HG03439 (cell line): Measurements from ENCODE around the gene BDH1.
"Not testable (repeated sequence)": the region's sequence is repeated elsewhere in the genome, so short reads cannot be mapped to it uniquely, and the experiment has no call there.

Source experiments
- ATAC-seq: cut with Tn5 transposase; IDR thresholded peaks from one replicate; pipeline ENCODE4 v1.9.1; 2021; ENCODE audit warnings: mild to moderate bottlenecking, moderate library complexity; ENCODE audit not compliant: unreplicated experiment

BDH1 gene

DNA sequence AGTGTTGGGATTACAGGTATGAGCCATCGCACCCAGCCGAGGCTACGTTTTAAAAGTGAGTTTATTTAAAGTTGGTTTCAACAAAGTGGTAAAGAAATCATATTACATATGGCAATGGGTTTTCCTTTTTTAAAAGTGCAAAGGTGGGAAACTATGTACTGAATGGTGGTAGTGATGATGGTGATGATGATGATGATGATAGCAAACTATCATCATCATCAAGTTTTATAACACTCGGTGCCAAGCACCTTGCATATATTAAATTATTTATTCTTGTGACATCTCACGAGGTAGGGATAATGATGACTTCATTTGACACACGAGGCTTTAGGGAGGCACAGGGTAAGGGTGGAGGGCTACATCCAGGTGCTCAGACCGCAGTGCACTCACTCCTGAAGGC, 64.3 kb downstream of the BDH1 start:
- no peak for ATAC-seq

DNA sequence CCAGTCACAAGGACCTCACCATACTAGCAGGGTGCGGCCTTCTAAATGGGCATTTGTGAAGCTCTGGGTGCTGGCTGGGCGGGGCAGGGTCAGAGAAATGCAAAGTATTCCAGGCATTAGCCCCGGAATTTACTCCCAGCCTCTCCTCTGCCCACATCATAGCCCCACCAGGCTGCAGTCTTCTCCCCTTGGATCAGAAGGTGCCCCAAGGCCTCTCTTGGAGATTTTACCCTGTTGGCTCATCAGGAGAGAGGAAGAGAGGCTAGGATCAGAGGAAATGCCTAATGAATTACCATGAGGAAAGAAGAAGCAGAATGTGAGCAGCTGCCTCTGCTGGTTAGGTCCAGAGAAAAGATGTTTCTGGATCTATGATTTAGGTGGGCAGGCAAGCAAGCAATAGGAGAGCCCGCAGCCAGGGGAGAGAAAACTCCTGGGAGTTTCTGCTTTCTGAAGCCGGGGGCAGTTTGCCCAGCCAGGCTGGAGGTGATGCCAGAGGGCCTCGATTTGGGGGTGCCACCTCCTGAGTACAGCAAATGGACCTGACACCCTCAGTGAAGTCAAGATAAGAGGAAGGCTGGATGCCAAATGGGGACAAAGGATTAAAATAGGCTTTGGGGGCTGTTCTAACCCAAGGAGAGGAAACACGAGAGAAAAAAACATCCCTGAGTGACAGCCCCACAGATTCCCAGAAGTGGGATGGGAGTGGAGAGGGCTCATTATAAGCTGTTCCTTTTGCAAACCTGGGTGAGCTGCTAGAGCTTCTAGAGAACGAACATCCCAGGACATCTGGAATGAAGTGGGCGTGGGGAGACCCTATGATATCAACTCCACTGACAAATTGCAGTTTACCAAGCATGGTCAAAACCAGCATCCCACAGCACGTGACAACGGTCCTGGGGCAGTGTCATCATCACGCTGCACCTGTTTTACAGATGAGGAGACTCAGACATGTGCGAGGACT, 65.4 kb downstream of the BDH1 start:
- no peak for ATAC-seq

DNA sequence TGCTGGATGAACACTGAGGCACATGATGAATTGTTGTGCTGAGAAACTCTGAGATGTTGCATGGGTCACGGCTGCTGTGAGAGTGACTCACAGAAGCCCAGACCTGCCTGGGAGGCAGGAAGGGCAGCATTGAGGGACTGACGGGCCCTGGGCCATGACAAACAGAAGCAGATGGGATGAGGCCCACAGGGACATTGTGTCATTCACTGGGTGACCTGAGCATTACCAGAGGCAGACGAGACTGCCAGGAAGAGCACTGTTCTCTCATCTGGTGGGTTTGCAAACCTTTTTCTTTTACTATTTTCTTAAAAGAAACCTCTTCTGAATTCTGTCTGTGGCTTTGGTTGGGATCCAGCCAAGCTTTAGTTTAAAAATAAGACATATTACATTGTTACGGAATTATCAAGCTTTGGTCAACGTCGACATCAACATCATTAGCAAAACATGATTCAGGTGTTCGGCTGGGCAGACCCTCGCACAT, 67.8 kb downstream of the BDH1 start:
- ATAC-seq = no peak

DNA sequence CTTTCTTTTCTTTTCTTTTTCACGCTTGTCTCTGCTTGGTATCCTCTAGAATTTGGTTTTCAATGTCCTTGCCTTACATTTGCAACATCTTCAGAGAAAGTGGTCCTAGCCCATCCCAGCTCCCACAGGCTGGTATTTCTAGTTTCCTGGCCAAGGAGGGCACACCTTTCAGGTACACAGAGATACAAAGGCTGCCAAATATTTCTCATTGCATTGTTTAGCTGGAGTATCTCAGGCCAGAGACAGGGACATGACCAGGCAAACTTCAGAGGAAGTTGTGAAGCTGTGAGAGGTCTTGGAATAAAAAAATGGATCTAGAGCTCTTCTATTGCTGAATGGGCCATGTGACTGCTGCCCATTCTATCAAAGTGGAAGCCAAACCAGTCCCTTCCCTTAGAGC, 68.9 kb downstream of the BDH1 start:
- ATAC-seq = no peak

DNA sequence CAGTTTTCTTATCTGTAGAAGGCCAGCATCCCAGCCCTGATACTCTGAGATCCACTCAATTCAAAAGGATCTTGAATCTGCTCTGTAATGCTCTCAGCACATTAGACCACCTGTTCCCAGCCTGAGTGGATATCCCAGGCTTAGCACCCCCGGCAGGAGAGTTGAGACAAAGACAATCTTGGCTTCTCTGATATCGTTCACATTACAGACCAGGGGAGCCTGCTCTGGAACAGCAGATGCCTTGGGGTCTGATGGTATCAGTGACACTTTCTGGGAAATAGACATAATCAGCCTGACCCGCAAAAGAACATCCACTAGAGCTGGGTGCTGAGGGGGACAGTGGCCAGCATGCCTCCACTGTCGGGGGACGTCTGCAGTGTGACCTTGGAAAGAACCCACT, 70.6 kb downstream of the BDH1 start:
- no peak for ATAC-seq

DNA sequence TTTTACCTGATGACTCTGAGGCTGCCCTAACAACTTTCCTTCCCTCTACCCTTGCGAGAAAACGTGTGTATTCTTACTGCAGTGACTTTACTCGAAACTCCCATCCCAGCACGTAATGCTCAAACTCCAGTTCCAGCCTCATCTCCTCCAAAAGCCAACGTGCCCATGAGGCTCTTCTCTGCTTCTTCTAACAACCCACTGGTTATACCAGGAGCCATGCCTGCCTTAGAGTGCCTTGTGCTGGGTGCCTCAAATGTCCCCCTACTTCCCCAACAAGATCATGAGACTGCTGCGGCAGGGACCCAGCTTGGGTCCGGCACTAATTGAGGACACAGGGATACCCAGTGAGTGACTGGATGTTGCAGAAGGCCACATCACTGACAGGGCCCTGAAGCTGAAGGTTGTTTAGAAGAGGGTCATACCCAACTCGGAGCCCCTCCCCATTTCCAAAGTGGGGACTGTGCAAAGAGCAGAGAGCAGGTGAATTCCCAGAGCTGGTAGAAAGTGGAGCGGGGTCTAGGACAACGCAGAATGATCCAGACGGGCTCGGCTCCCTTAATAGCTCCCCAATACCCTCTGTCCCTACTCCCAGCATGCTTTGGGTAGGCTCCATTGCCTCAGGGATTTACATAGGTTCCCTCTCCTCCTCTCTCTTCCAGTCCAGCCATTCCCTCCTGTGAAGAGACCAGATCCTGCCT, 71.4 kb downstream of the BDH1 start:
- no peak for ATAC-seq

DNA sequence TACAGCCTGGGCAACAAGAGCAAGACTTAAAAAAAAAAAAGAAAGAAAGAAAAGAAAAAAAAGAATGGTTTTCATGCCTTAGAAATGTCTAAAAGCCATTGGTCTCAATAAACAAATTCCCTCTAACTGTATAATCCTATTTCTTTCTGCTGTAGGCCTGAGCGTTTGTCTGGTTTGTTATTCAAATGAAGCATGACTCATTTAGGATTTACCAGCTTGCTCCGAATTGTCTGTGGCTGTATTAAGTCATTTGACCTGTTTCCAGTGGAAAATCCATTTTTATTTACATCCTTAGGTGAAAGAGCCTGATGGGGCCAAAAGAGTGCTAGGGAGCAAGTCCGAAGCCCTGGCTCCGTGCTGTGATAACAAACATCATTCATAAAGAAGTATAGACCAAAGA, 73.8 kb downstream of the BDH1 start:
- ATAC-seq = no peak

DNA sequence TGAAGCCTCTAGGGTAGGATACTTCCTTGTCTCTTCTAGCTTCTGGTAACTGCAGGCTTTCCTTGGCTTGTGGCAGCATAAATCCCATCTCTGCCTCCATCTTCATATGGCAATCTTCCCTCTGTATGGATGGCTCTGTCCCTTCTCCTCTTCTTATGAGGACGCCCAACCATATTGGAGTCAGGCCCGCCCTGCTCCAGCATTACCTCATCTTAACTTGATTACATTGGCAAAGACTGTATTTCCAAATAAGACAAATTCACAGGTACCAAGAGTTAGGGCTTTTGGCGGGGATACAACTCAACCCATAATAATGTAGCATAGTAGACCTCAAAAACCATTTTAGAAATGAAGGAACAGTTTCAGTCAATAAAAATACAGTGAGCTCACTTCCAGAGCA, 75.4 kb downstream of the BDH1 start:
- no peak for ATAC-seq

DNA sequence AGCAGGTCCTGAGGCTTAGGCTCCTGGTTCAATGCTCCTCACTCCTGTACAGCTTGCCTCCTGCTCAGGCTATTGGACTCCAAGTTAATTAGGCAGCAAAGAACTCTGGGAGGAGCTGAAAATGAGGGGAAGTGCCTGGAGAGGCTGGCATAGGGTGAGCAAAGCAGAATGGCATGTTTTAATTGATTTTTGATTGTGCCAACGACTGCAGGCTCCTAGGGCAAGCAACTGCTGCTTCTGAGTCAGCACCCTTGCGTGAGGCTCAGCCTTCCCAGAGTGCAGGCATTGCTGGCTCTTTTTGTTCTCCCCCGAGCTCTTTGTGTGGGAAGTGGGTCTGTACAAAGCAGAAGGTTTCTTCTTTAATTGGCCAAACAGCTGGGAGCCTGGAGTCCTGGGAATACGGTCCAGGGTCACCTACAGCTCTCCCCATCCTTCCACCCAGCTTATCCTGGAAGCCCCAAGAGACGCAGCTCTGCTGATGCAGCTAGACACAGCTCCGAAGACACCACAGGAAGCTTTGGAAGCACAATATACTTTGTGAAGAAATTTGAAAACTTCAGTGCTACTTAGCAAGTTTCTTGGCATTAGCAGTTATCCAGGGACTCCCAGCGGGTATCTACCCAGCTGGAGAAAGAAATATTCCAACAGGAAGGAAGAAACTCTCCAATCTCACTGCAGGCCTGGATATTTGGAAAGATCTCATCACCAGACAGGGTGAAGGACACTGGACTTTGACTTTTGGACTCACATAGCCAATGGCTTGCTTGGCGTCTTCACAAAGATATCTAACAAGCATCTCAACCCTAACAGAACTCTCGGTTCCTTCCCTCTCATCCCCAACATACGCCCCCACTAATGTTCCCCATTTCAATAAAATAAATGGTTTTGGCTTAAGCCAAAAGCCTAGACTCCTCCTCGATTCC, 76.8 kb downstream of the BDH1 start:
- ATAC-seq = no peak

DNA sequence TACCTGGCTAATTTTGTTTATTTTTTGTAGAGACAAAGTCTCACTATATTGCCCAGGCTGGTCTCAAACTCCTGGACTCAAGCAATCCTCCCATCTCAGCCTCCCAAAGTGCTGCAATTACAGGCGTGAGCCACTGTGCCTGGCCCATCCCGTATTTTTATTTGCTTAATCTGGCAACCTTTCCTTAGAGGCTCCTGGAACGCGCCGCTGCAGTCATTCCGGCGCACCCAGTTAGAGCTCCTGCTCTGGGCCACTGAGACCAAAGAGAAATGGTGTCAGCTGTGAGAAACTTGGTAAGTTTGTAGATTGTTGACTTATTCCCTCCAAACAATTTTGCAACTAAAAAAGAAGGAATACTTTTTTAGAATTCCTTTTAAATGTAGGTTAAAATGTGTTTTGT, 78.0 kb downstream of the BDH1 start:
- not testable (repeated sequence) for ATAC-seq

DNA sequence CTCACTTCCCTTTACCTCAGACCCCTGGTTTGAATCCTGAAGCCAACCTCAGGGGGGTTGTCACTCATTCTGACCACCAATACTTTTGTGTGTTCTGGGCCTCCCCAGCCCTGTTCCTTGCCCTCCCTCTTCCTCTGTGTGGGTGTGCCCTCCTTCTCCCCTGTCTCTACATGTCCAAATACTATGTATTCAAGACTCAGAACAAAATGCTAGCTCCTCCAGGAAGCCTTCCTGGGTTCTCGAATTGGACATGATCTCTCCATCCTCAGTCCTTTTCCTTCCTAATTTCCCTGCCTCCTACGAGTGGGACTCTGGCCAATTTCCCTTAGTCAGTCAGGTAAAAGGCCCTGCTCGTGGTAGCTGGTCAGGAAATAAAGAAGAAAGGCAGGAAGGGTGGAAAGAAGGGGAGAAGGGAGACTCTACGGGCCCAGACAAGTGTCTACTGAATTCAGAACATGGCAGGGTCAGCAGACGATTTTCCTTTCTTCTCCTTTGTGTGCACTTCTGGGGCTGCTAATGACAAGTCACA, 79.7 kb downstream of the BDH1 start:
- ATAC-seq = no peak

DNA sequence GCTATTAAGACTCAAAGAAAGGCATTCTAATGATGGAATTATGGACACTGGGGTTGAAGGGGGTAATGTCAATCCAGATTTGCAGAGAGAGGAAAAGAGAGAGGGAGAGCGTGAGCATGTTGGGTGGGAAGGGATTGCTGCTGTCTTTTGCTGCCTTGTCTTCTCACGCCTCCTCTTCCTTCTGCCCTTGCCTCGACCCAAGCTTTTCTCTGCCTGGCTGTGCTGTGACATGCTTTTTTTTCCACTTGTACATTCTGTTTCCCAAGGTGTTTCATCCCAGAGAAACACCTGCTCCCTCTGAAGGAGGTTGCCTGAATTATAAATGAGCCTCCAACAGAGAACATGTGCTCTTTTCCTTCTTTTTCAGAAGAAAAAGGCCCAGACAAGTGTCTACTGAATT, 80.3 kb downstream of the BDH1 start:
- no peak for ATAC-seq

DNA sequence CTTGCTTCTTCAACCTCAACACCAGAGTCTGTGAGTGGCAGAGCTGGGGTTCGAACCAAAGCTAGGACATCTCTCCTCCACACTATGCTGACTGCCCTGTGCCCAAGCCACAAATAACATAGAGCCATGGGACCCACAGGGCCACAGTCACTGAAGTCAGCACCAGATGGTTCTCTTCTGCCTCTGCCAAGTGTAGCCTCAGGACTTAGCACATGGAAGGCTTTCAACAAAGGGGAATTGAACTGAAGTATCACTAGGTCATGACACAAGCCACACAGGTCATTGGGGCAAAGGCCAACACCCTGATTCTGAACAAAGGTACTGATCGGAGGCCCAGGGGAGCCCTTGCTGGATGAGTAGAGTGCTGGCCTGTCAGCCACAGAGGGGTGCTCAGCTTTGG, 83.6 kb downstream of the BDH1 start:
- ATAC-seq = no peak

DNA sequence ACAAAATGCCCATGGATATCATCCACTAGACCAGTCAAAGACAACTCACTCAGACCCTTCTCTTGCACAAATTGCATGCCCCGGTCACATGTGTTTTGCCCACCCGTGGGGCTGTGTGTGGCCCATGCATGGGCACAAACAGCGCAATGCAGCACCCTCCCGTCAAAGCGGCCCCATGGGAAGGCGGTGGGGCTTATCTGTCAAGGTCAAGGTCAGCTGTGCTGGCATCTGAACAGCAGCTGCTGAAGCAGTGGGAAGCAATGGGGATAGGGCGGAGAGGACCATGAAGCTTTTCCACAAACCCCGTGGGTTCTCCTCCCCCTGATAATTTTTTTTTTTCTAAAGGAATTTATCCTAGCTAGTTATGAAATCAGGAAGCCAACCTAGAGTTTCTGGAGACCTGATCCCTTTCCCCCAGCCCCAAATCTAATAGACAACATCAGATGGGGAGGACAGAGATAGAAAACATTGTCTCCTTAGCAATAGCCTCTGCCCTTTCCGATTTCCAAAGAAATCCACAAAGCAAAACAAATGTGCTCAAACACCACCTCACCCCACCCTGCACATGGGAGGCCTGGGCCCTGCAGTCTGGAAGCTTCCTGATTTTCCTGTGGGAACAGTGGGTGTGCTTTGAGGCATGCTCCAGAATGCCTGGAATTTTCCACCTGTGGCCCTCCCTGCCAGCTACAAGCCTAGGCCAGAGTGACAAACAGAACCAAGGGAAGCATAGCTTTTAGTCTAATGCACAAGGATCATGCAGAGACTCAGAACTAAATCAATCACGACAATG, 84.4 kb downstream of the BDH1 start:
- ATAC-seq = no peak

DNA sequence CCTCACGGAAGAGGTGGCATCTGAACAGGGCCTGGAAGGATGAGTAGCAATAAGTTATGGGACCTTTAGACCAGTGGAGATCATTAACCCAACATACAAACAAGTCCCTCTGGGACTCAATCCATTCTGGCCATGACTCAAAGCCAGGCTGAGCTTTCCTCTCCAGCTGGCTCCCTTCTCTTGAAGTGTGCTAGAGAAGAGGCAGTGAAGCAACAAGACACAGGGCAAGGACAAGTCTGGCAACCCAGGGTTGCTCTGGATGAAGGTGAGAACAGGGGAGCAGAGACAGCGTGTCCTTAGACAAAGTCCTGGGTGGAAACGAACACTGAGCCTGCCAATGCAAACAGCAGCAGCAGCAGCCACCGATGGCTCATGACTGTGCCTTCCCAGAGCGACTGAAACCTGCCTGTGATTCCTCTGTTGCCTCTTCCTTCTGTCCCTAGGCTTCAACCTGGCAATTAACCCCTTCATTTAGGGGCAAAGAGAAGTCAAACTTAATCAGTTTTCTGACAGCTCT, 86.8 kb downstream of the BDH1 start:
- ATAC-seq = no peak

DNA sequence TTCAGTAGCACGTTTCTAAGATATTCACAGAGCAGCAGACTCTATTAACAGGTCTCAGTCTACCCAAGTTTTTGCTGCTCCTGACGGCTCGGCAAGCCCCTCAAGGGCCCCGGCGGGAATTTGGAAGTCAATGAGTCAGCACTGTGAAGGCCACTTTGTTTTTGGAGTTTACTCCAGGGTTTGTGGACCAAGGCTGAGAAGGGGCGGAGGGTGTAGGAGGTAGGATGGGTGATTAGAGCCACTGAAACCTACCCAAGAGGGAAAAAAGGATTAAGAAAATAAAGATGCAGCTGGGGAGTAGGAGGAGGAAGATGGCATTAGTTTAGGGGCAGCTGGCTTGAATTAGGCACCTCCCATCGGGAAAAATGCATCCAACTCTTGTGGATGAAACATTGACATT, 87.6 kb downstream of the BDH1 start:
- ATAC-seq = no peak

DNA sequence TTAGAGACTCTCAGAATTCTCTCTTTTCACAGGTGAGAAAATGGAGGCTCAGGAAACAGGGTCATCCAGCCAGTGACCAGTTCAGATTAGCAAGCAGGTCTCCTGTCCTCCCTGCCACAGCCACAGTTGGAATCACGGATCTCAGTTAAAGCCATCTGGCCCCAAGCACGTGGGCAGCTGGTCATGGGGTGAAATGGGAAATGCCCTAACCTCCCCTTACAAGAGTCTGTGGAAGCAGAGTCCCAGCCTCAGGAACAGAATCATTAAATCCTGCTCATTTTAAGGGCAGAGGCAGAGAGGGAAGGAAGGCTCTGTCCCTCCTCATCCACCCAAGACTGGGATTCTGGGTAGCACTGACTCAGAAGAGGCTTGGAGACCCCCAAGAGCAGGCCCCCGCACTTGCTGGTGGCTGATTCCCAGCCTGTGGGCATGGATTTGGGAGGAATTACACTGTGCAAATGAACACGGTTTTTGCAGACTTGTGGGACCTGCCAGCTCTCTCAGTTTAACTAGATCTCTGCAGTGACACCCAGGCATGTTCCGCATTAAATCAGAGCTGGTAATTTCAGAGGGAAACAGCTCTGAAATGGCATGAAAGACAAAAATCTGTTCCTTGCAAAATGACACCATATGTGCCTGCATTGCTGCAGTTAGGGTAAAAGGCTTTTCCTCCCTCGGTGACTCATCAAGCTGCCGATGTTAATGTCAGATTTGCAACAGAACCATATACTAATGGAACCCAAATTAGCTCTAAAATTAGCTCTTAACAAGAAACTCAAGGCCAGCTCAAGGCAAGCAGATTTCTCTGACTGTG, 89.0 kb downstream of the BDH1 start:
- ATAC-seq = no peak

DNA sequence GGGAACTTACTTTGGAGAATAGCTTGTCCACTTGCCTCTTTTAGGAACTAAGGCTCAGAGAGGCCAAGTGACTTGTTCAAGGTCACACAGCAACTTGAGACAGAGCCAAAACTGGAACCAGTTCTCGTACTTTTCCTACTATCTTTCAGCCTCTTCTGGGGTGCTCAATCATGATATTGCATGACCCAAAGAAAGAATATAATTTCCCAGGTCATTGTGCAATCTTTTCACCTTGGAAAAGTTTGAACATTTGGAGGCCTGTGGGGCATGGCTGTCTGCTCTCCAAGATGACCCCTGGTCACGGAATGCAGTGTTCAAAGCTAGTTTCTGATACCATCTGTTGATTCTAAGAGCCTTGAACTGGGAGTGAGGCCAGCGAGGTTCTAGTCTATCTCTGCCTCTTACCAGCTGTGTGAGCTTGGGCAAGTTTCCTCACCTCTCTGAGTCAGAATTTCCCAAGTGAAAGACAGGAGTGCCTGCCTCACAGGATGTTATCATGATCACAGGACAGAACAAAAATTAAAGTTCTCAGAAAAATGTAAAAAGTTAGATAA, 89.7 kb downstream of the BDH1 start:
- ATAC-seq = no peak
